ENCODE results near the gene ZNF581. TPM values are rescaled to one million over a fixed set of nuclear protein-coding genes. Genes with fewer than 3 reads are reported as not detected.

Gene ZNF581
- total RNA-seq, 1 experiment from 2014 or later: 65.1 TPM

DNA sequence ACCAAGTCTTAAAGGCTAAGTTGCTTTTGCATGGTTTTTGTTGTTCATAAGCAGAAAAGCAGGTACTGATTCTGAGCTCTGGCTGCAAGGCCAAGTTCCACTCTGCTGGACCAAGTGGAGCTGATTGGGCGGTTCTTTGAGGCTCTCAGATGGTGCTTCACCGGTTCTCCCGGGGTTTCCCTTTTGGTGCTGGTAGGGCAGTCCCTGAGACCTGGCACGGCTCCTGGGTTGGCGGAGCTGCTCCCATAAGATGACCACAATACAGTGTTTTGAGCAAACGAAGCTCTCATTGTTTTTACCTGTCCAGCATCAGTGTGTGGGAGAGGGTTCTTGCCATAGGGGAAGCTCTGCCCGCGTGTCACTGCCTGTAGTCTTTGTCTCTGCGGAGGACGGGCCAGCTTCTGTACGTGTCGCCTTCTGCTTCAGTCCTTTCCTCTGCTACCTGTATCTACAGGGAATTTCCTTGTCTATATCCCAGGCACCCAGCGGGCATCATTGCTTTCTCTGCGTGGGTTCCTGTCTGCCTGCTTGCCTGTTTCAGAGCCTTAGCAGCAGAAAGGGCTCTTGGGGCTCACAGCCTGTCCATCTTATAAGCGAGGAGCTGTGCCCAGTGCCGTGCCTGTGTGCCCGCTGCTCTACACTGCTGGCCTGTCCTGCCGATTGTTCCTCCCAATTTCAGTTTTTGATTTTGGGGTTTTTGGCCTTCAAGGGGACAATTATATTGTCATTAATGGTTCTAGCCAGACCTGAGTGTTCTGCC lies 13.7 kb downstream of the ZNF581 start:
- H3K27me3 Mint-ChIP-seq (ENCODE audit: low read depth): no peaks in the 10 kb centered on the region; the same call in 1 of the 2 replicates
- Histone ChIP-seq H3K27me3 (ENCODE audit: insufficient read depth, low read length) (no peaks in the 10 kb centered on the region), H3T11ph (ENCODE audit: low read length) (no peak overlapping the region), H2BK12ac (ENCODE audit: insufficient read length, low read depth, low read length) (no peak overlapping the region), H3K56ac (ENCODE audit: insufficient read length, low read depth, low read length) (no peak overlapping the region), H4K5ac (ENCODE audit: insufficient read length, low read depth, low read length) (no peak overlapping the region), H3K27ac (ENCODE audit: insufficient read length, low read depth, low read length) (no peak overlapping the region), H3K18ac (ENCODE audit: insufficient read length, low read depth, low read length) (no peak overlapping the region), H3K23me2 (ENCODE audit: insufficient read length, low read depth, low read length, poor library complexity, severe bottlenecking) (peaks cover 22% of the 10 kb centered on the region), H3K9me3 (ENCODE audit: control insufficient read depth, low read depth, low read length) (no peaks in the 10 kb centered on the region), H2AFZ (ENCODE audit: low read length) (no peak overlapping the region), H2BK15ac (ENCODE audit: low read depth, low read length) (no peak overlapping the region), H4K8ac (replicated peaks; ENCODE audit: insufficient read length, low read depth, low read length) (no peak overlapping the region), H4K91ac (ENCODE audit: insufficient read length, low read depth, low read length) (no peak overlapping the region), H3K23ac (ENCODE audit: insufficient read length, low read depth, low read length) (no peak overlapping the region), H3K79me1 (ENCODE audit: insufficient read depth, low read depth, low read length, poor library complexity, severe bottlenecking) (no peaks in the 10 kb centered on the region), H2BK20ac (ENCODE audit: low read depth, low read length, poor library complexity, severe bottlenecking) (no peak overlapping the region), H3K4me1 (ENCODE audit: insufficient read depth, low read length) (peaks cover 7% of the 10 kb centered on the region; the same call in 1 of the 2 replicates), H2AK5ac (ENCODE audit: insufficient read length, low read length) (no peak overlapping the region), H3K4me2 (ENCODE audit: insufficient read depth, insufficient read length, low read length) (peak overlapping the region; percentile 98), H2BK5ac (ENCODE audit: insufficient read length, low read length) (no peak overlapping the region), H4K20me1 (ENCODE audit: control insufficient read depth, insufficient read depth, insufficient read length) (peaks cover 4% of the 10 kb centered on the region), H3K14ac (ENCODE audit: insufficient read depth, low read length) (no peak overlapping the region), H3K4ac (ENCODE audit: low read depth, low read length) (no peak overlapping the region), H3K79me2 (ENCODE audit: insufficient read depth, low read length) (peaks cover 45% of the 10 kb centered on the region), H2BK120ac (ENCODE audit: low read depth, low read length, poor library complexity, severe bottlenecking) (no peak overlapping the region), H3K9ac (ENCODE audit: extremely low read depth, insufficient read length, low read length) (peak overlapping the region; percentile 63)
- H3K36me3 Mint-ChIP-seq (ENCODE audit: insufficient read depth in 1 of 3, low read depth in 3 of 3): peaks cover 28 to 60% (median 43%) of the 10 kb centered on the region in 3 experiments
- peaks cover 25 to 31% of the 10 kb centered on the region in 2 experiments for H3K4me1 Mint-ChIP-seq
- TF ChIP-seq, protein P1, sequence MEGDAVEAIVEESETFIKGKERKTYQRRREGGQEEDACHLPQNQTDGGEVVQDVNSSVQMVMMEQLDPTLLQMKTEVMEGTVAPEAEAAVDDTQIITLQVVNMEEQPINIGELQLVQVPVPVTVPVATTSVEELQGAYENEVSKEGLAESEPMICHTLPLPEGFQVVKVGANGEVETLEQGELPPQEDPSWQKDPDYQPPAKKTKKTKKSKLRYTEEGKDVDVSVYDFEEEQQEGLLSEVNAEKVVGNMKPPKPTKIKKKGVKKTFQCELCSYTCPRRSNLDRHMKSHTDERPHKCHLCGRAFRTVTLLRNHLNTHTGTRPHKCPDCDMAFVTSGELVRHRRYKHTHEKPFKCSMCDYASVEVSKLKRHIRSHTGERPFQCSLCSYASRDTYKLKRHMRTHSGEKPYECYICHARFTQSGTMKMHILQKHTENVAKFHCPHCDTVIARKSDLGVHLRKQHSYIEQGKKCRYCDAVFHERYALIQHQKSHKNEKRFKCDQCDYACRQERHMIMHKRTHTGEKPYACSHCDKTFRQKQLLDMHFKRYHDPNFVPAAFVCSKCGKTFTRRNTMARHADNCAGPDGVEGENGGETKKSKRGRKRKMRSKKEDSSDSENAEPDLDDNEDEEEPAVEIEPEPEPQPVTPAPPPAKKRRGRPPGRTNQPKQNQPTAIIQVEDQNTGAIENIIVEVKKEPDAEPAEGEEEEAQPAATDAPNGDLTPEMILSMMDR (conservative IDR thresholded peaks at IDR 0.05): no peak
- H3K4me3 Mint-ChIP-seq: peak overlapping the region; percentile 93 to 94
- DNase-seq: no peak
- peaks cover 0 to 3% of the 10 kb centered on the region in 2 experiments; a peak in 2 of 5 replicates for H3K9me3 Mint-ChIP-seq
- no CpG with 5 or more reads among the region's 18 CpGs for WGBS (ENCODE audit: extremely low coverage, insufficient read length, low lambda C conversion rate)
- H3K27ac Mint-ChIP-seq: peak overlapping the region; percentile 3 to 76 (median 15); a peak in 5 of 7 replicates

Measured in H9 (cell line).